Endothelial cell of umbilical vein (primary cell): ENCODE data around the gene ABTB2. TPM values are rescaled to one million over a fixed set of nuclear protein-coding genes. Genes with fewer than 3 reads are reported as not detected.

Experiments used
- BruUV-seq: library from RNA; stranded (reverse); fragments of 400-500 nt; replicated peaks from 2 replicates; lab custom pipeline; 2021; lab: Mats Ljungman, UMichigan
- CTCF ChIA-PET: fragments of 300-600, 350-600 bp; sonication (Branson Sonifier 250); formaldehyde crosslinking; loops from one replicate; lab custom pipeline; 2021; ENCODE audit warnings: antibody characterized with exemption, inconsistent platforms; lab: Charles Lee
- POLR2A ChIA-PET: fragments of 300-600, 350-600 bp; sonication (Branson Sonifier 250); formaldehyde crosslinking; loops from one replicate; lab custom pipeline; 2021; ENCODE audit warnings: antibody characterized with exemption, inconsistent platforms; lab: Charles Lee
- DNase-seq: peaks from one replicate; pipeline ENCODE4 v3.0.0-alpha.2; 2011; ENCODE audit warnings: low read depth, low spot score
- FAIRE-seq: peaks from 2 replicates; lab custom pipeline; 2011; peaks lifted over from hg19 to GRCh38; lab: Jason Lieb, UNC
- H2AFZ ChIP-seq: 2 replicates; pipeline ENCODE4 v1.6.0; 2012; ENCODE audit warnings: low read depth, low read length, control low read depth, inconsistent platforms
- H3K27ac ChIP-seq: 2 replicates; pipeline ENCODE4 v1.5.1; 2011; ENCODE audit warnings: low read depth, mild to moderate bottlenecking, control low read depth, low read length, moderate library complexity; ENCODE audit not compliant: insufficient read depth
- H3K27me3 ChIP-seq, 2 experiments: 2 replicates each; pipeline versions ENCODE4 v1.6.0 to v1.6.1; 2011; ENCODE audit warnings: low read length in 2 of 2, mixed read lengths in 1 of 2; ENCODE audit not compliant: control insufficient read depth in 2 of 2, insufficient read depth in 2 of 2
- H3K36me3 ChIP-seq, 2 experiments: 2 replicates in 1 of 2; 3 replicates in 1 of 2; pipeline ENCODE4 v1.5.1; 2011; ENCODE audit warnings: low read length in 2 of 2, mild to moderate bottlenecking in 1 of 2, moderate library complexity in 1 of 2; ENCODE audit not compliant: control insufficient read depth in 2 of 2, insufficient read depth in 2 of 2; ENCODE audit errors: extremely low read depth in 1 of 2
- H3K4me1 ChIP-seq: 3 replicates; pipeline ENCODE4 v1.5.1; 2011; ENCODE audit warnings: mild to moderate bottlenecking, low read length; ENCODE audit not compliant: control insufficient read depth, insufficient read depth; ENCODE audit errors: extremely low read depth
- H3K4me2 ChIP-seq: 2 replicates; pipeline ENCODE4 v1.6.1; 2011; ENCODE audit warnings: low read length, control low read depth, mixed read lengths; ENCODE audit not compliant: insufficient read depth
- H3K4me3 ChIP-seq, 3 experiments: fragments of 200-600 bp in 1 of 3; sonication (generic), shearing (Covaris generic) in 1 of 3; replicated peaks in 1 of 3; 2 replicates each; pipeline ENCODE4 v1.5.1; 2011 to 2016; ENCODE audit warnings: control low read depth in 3 of 3, low read length in 3 of 3, mild to moderate bottlenecking in 2 of 3, inconsistent platforms in 1 of 3, low read depth in 1 of 3, moderate library complexity in 1 of 3; ENCODE audit not compliant: insufficient read depth in 1 of 3
- H3K79me2 ChIP-seq: 2 replicates; pipeline ENCODE4 v1.6.0; 2012; ENCODE audit warnings: low read length, inconsistent platforms; ENCODE audit not compliant: control insufficient read depth, insufficient read depth
- H3K9ac ChIP-seq: replicated peaks from 2 replicates; pipeline ENCODE3; 2011; ENCODE audit warnings: low read length, control low read depth; ENCODE audit not compliant: insufficient read depth; ENCODE audit errors: extremely low read depth
- H3K9me1 ChIP-seq: replicated peaks from 3 replicates; pipeline ENCODE4 v1.6.0; 2011; ENCODE audit warnings: mild to moderate bottlenecking, low read length; ENCODE audit not compliant: control insufficient read depth, insufficient read depth; ENCODE audit errors: extremely low read depth
- H3K9me3 ChIP-seq: replicated peaks from 2 replicates; pipeline ENCODE4 v1.5.1; 2012; ENCODE audit warnings: low read length, inconsistent platforms; ENCODE audit not compliant: control insufficient read depth, insufficient read depth
- H4K20me1 ChIP-seq: replicated peaks from 2 replicates; pipeline ENCODE3; 2011; ENCODE audit warnings: mild to moderate bottlenecking, low read length; ENCODE audit not compliant: control insufficient read depth, insufficient read depth; ENCODE audit errors: extremely low read depth
- CTCF ChIP-seq, 2 donors: IDR thresholded peaks; 1 replicate in 1 of 2; 2 replicates in 1 of 2; pipeline ENCODE4 v1.5.1; 2011; ENCODE audit warnings: low read length in 2 of 2, mild to moderate bottlenecking in 2 of 2, moderate library complexity in 2 of 2, control low read depth in 1 of 2, inconsistent platforms in 1 of 2, low read depth in 1 of 2; ENCODE audit not compliant: insufficient read depth in 1 of 2; ENCODE audit errors: extremely low read depth in 1 of 2
- EZH2 ChIP-seq: IDR thresholded peaks from 2 replicates; pipeline ENCODE4 v1.6.1; 2012; ENCODE audit warnings: borderline replicate concordance, low read depth, mild to moderate bottlenecking, moderate library complexity, low read length, inconsistent platforms; ENCODE audit not compliant: severe bottlenecking
- FOS ChIP-seq: IDR thresholded peaks from 2 replicates; pipeline ENCODE4 v1.6.1; 2011; ENCODE audit warnings: mild to moderate bottlenecking, low read length, moderate library complexity, borderline replicate concordance; ENCODE audit not compliant: insufficient read depth
- GATA2 ChIP-seq: IDR thresholded peaks from 2 replicates; pipeline ENCODE4 v1.7.0; 2011; ENCODE audit warnings: low read depth, mild to moderate bottlenecking, moderate library complexity, mixed read lengths, low read length; ENCODE audit not compliant: insufficient read length, insufficient read depth
- JUN ChIP-seq: IDR thresholded peaks from 2 replicates; pipeline ENCODE4 v1.6.1; 2011; ENCODE audit warnings: borderline replicate concordance, low read depth; ENCODE audit not compliant: insufficient read length, insufficient read depth
- MYC ChIP-seq: IDR thresholded peaks from one replicate; pipeline ENCODE4 v1.6.1; 2011; ENCODE audit warnings: mild to moderate bottlenecking, low read depth, low read length
- POLR2A ChIP-seq: IDR thresholded peaks from 2 replicates; pipeline ENCODE4 v1.6.1; 2012; ENCODE audit warnings: low read depth, mild to moderate bottlenecking, control low read depth, low read length
- POLR2AphosphoS5 ChIP-seq: IDR thresholded peaks from 2 replicates; pipeline ENCODE4 v1.6.1; 2012; ENCODE audit warnings: low read depth, mild to moderate bottlenecking, control low read depth, low read length, moderate library complexity; ENCODE audit not compliant: insufficient read depth
- dilution Hi-C: fragments of 300-500 bp; cut with MboI; formaldehyde crosslinking; loops from one replicate; pipeline ENCODE4 v1.15.0; 2019; ENCODE audit warnings: low sequenced_read_pairs; ENCODE audit not compliant: extremely low pct_ligation_motif_present
- intact Hi-C: fragments of 100-400 bp; cut with micrococcal nuclease; formaldehyde crosslinking; loops from one replicate; pipeline ENCODE4 v1.10.0; 2022
- polyA plus RNA-seq, 4 experiments: library from polyadenylated mRNA; depleted of rRNA in 3 of 4; stranded (reverse) in 3 of 4; unstranded in 1 of 4; fragments of >200 nt; gene quantifications; 2 replicates each; pipeline versions ENCODE4 v1.2.1 to v1.2.3, GENCODE V29; 2011 to 2012; ENCODE audit warnings: missing spikeins in 1 of 4
- total RNA-seq: library from RNA; stranded (reverse); gene quantifications from 2 replicates; pipeline ENCODE4 v1.2.3, GENCODE V29; 2021
- TF ChIP-seq, protein P1 (sequence below): IDR thresholded peaks from 2 replicates; pipeline ENCODE4 v1.6.1; 2011; ENCODE audit not compliant: insufficient read depth, insufficient read length

The ABTB2 gene
- total and polyA plus RNA-seq, 2 donors (not counting 3 experiments of a cell fraction or from before 2014, with no cell fraction given): 0.11 to 0.14 TPM

DNA sequence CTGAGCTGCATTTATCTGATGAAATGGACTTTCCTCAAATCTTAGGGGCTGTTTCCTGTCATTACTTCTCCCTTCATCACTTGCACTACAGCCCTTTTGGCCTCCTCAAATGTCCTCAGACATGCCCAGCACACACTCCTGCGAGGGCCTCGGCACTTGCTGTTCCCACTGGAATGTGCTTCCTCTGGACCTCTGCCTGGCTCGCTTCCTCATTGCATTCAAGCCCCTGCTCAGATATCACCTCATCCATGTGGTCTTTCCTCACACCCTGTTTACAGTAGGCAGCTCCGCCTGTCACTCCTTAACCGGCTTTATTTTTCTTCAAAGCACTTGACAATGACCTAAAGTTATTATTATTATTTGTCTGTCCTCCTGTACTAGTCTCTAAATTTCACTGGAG is 243.3 kb downstream of the ABTB2 start:
- Histone ChIP-seq H4K20me1 (no peaks in the 10 kb centered on the region), H3K4me1 (no peaks in the 10 kb centered on the region), H2AFZ (no peak overlapping the region), H3K4me2 (no peak overlapping the region), H3K36me3 (peaks cover 33 to 40% of the 10 kb centered on the region in 2 experiments), H3K27ac (no peak overlapping the region), H3K79me2 (peaks cover 2% of the 10 kb centered on the region), H3K9me1 (no peaks in the 10 kb centered on the region), H3K9me3 (no peaks in the 10 kb centered on the region), H3K9ac (no peak overlapping the region), H3K27me3 (no peaks in the 10 kb centered on the region), H3K4me3 (no peak overlapping the region)
- TF ChIP-seq FOS (no peak), MYC (no peak), POLR2AphosphoS5 (no peak), GATA2 (no peak), POLR2A (no peak), CTCF (IDR thresholded peaks at IDR 0.05; ENCODE audit: extremely low read depth in 1 of 2, insufficient read depth in 1 of 2, low read depth in 1 of 2, low read length in 2 of 2) (no peak), EZH2 (no peak), JUN (no peak)
- TF ChIP-seq, protein P1, sequence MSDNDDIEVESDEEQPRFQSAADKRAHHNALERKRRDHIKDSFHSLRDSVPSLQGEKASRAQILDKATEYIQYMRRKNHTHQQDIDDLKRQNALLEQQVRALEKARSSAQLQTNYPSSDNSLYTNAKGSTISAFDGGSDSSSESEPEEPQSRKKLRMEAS: no peak
- dilution Hi-C loops (no loop called here), intact Hi-C loops (no loop called here)
- DNase-seq (no peak), FAIRE-seq (no peak)
- no TSS peak for BruUV-seq
- ChIA-PET CTCF (no interaction called here), POLR2A (no interaction called here)
